Breast epithelium (tissue), 4 donors: Measurements from ENCODE around the gene FLRT2. TPM values are rescaled to one million over a fixed set of nuclear protein-coding genes. Genes with fewer than 3 reads are reported as not detected.
A peak's percentile ranks its signal among the peaks of the same experiment; 100 is the strongest.

ENCODE experiments used
- DNase-seq, 2 donors: peaks; one replicate each; pipeline ENCODE4 v3.0.0-alpha.2; 2019; ENCODE audit warnings: low spot score in 2 of 2
- H3K27ac ChIP-seq, 2 donors: fragments of 200-600 bp; sonication (generic) in 1 of 2; one replicate each; pipeline ENCODE4 v1.5.1; 2016 to 2019; ENCODE audit warnings: mild to moderate bottlenecking in 1 of 2
- H3K27me3 ChIP-seq, 2 donors: fragments of 200-600 bp; sonication (generic) in 1 of 2; one replicate each; pipeline versions ENCODE4 v1.5.1 to v1.6.0; 2017 to 2019; ENCODE audit warnings: control low read depth in 1 of 2, mild to moderate bottlenecking in 1 of 2
- H3K36me3 ChIP-seq: fragments of 200-600 bp; one replicate; pipeline ENCODE4 v1.5.1; 2019
- H3K4me1 ChIP-seq, 2 donors: fragments of 200-600 bp; sonication (generic); one replicate each; pipeline ENCODE4 v1.5.1; 2016 to 2019; ENCODE audit warnings: control low read depth in 1 of 2
- H3K4me3 ChIP-seq, 3 donors: fragments of 200-600 bp; sonication (generic); 1 replicate in 2 of 3; 2 replicates in 1 of 3; pipeline ENCODE4 v1.5.1; 2016 to 2019; ENCODE audit warnings: mild to moderate bottlenecking in 3 of 3, moderate library complexity in 2 of 3
- H3K9me3 ChIP-seq, 2 donors: fragments of 200-600 bp; sonication (generic) in 1 of 2; one replicate each; pipeline ENCODE4 v1.5.1; 2016 to 2019; ENCODE audit warnings: control low read depth in 1 of 2
- CTCF ChIP-seq, 3 donors: fragments of 450-650 bp; IDR thresholded peaks; one replicate each; pipeline ENCODE4 v1.5.1; 2016 to 2017; ENCODE audit warnings: antibody characterized with exemption in 3 of 3, mild to moderate bottlenecking in 3 of 3, moderate library complexity in 3 of 3
- POLR2A ChIP-seq: fragments of 450-650 bp; IDR thresholded peaks from one replicate; pipeline ENCODE4 v1.6.1; 2016; ENCODE audit warnings: antibody characterized with exemption, mild to moderate bottlenecking, moderate library complexity
- POLR2AphosphoS5 ChIP-seq, 3 donors: sonication (generic); formaldehyde crosslinking; IDR thresholded peaks; one replicate each; pipeline ENCODE4 v1.6.1; 2017; ENCODE audit warnings: antibody characterized with exemption in 3 of 3
- intact Hi-C: fragments of 100-400 bp; cut with DNase I; formaldehyde crosslinking; loops from one replicate; pipeline ENCODE4 v1.15.1; 2023; ENCODE audit warnings: low total_unique reads
- total RNA-seq, 3 donors: library from RNA; depleted of rRNA; stranded (reverse); fragments of >200 nt; gene quantifications; one replicate each; pipeline ENCODE4 v1.1.0, GENCODE V29; 2016

FLRT2 gene
- 10 to 100 TPM in 2 of 3 donors, 1 to 10 TPM in 1; 5.2 to 12.6 (median 10.5) TPM for total RNA-seq

GRCh38 chr14:85529803-85530574 lies at the start of gene FLRT2:
FLRT2 (plus strand) TSS chr14:85530144; CDS start chr14:85621515, 91,371 bp downstream.
- H3K36me3 ChIP-seq, result no peaks in the 10 kb centered on the region
- H3K4me1 ChIP-seq, result no peaks in the 10 kb centered on the region
- intact Hi-C loops, result loop anchor here (5.0 kb wide), 2 partner anchors 1558 to 1928 kb away; no protein-coding TSS in a partner anchor
- peak within 1 kb of the TSS; percentile 62 to 80 (median 66) for H3K4me3 ChIP-seq
- H3K27ac ChIP-seq, result peak within 1 kb of the TSS; percentile 52 to 86
- peaks cover 0 to 50% of the 10 kb centered on the region in 2 donors for H3K27me3 ChIP-seq
- no peak for TF ChIP-seq POLR2A
- TF ChIP-seq POLR2AphosphoS5 (IDR thresholded peaks at IDR 0.05), result peak in 1 of 3 donors; percentile 14
- TF ChIP-seq CTCF (IDR thresholded peaks at IDR 0.05), result no peak
- no peak for DNase-seq
- H3K9me3 ChIP-seq, result no peaks in the 10 kb centered on the region

GRCh38 chr14:85481471-85481870 lies 48.5 kb upstream of the FLRT2 start:
- TF ChIP-seq POLR2AphosphoS5 (IDR thresholded peaks at IDR 0.05) (no peak), CTCF (IDR thresholded peaks at IDR 0.05) (no peak), POLR2A (no peak)
- H3K36me3 ChIP-seq, result no peaks in the 10 kb centered on the region
- no peak for DNase-seq
- no peaks in the 10 kb centered on the region for H3K27me3 ChIP-seq
- intact Hi-C loops, result no loop called here
- H3K4me3 ChIP-seq, result no peak overlapping the region
- H3K9me3 ChIP-seq, result no peaks in the 10 kb centered on the region
- H3K4me1 ChIP-seq, result no peaks in the 10 kb centered on the region
- no peak overlapping the region for H3K27ac ChIP-seq

- intact Hi-C loops, result no loop called here
- Histone ChIP-seq H3K4me3 (no peak overlapping the region), H3K4me1 (no peaks in the 10 kb centered on the region), H3K36me3 (no peaks in the 10 kb centered on the region), H3K27me3 (no peaks in the 10 kb centered on the region), H3K9me3 (no peaks in the 10 kb centered on the region), H3K27ac (no peak overlapping the region)
- TF ChIP-seq POLR2A, result no peak
- no peak for TF ChIP-seq CTCF (IDR thresholded peaks at IDR 0.05)
- TF ChIP-seq POLR2AphosphoS5 (IDR thresholded peaks at IDR 0.05), result no peak
- DNase-seq, result no peak
Measured at GRCh38 chr14:85482552-85482951, 47.4 kb upstream of the FLRT2 start.

- Histone ChIP-seq H3K27ac (no peak overlapping the region), H3K4me1 (no peaks in the 10 kb centered on the region), H3K36me3 (no peaks in the 10 kb centered on the region), H3K4me3 (no peak overlapping the region), H3K9me3 (no peaks in the 10 kb centered on the region), H3K27me3 (no peaks in the 10 kb centered on the region)
- no peak for TF ChIP-seq POLR2A
- TF ChIP-seq POLR2AphosphoS5 (IDR thresholded peaks at IDR 0.05), result no peak
- TF ChIP-seq CTCF (IDR thresholded peaks at IDR 0.05), result no peak
- DNase-seq, result no peak
- intact Hi-C loops, result no loop called here
Measured at GRCh38 chr14:85483037-85483436, 46.9 kb upstream of the FLRT2 start.

- Histone ChIP-seq H3K27me3 (no peaks in the 10 kb centered on the region), H3K36me3 (no peaks in the 10 kb centered on the region), H3K9me3 (no peaks in the 10 kb centered on the region), H3K4me1 (no peaks in the 10 kb centered on the region), H3K27ac (no peak overlapping the region), H3K4me3 (no peak overlapping the region)
- TF ChIP-seq CTCF (IDR thresholded peaks at IDR 0.05), result no peak
- TF ChIP-seq POLR2AphosphoS5 (IDR thresholded peaks at IDR 0.05), result no peak
- no peak for TF ChIP-seq POLR2A
- intact Hi-C loops, result no loop called here
- DNase-seq, result no peak
Measured at GRCh38 chr14:85483652-85484051, 46.3 kb upstream of the FLRT2 start.
